ENCODE measurements around the gene FTSJ1.

DNA sequence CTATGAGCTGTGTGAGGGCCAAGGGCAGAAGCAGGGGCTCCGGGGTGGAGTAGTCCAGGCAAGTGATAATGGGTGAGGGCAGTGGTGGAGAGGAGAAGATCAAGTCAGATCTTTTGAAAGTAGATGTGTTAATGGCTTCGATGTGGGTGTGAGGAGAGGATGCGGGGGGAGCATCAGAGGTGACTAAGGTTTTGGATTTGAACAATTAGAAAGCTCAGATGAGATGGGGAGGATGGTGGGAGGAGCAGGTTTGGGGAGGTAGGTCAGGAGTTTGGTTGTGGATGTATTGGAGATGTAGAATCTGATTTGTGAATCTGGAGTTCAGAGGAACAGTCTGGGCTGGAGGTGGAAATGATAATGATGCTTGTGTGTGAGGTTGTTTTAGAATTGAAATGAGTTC lies 4.6 kb downstream of the FTSJ1 start:
- TF ChIP-seq, protein P1, sequence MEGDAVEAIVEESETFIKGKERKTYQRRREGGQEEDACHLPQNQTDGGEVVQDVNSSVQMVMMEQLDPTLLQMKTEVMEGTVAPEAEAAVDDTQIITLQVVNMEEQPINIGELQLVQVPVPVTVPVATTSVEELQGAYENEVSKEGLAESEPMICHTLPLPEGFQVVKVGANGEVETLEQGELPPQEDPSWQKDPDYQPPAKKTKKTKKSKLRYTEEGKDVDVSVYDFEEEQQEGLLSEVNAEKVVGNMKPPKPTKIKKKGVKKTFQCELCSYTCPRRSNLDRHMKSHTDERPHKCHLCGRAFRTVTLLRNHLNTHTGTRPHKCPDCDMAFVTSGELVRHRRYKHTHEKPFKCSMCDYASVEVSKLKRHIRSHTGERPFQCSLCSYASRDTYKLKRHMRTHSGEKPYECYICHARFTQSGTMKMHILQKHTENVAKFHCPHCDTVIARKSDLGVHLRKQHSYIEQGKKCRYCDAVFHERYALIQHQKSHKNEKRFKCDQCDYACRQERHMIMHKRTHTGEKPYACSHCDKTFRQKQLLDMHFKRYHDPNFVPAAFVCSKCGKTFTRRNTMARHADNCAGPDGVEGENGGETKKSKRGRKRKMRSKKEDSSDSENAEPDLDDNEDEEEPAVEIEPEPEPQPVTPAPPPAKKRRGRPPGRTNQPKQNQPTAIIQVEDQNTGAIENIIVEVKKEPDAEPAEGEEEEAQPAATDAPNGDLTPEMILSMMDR (IDR thresholded peaks at IDR 0.05), result no peak
- TF ChIP-seq POLR2A (IDR thresholded peaks at IDR 0.05) (no peak), POLR2AphosphoS5 (IDR thresholded peaks at IDR 0.05) (no peak)

All from sigmoid colon (tissue), 4 donors.